K562 (cell line): Measurements from ENCODE around the gene SSBP2. TPM values are rescaled to one million over a fixed set of nuclear protein-coding genes. Genes with fewer than 3 reads are reported as not detected.

ENCODE experiments used
- BRD4 ChIP-seq: fragments of 200-600 bp; sonication (generic); IDR thresholded peaks from 2 replicates; pipeline ENCODE4 v1.6.1; 2017; ENCODE audit warnings: inconsistent platforms
- JUND ChIP-seq, 2 experiments: IDR thresholded peaks; 2 replicates in 1 of 2; 3 replicates in 1 of 2; pipeline ENCODE4 v1.6.1; 2011; ENCODE audit warnings: borderline replicate concordance in 2 of 2, low read depth in 2 of 2, low read length in 2 of 2, improper control_type of control experiment in 1 of 2, missing biosample characterization in 1 of 2, missing genetic modification characterization in 1 of 2, missing genetic modification reagents in 1 of 2
- KDM2B ChIP-seq: fragments of 250-450 bp; sonication (Bioruptor Pico); IDR thresholded peaks from 2 replicates; pipeline ENCODE4 v1.8.0; 2021; ENCODE audit warnings: mild to moderate bottlenecking, moderate library complexity
- MAFG ChIP-seq: fragments of 450-650 bp; conservative IDR thresholded peaks from 2 replicates; pipeline ENCODE4 v1.6.1; 2016; ENCODE audit warnings: missing genetic modification characterization, missing compliant biosample characterization
- NFXL1 ChIP-seq: fragments of 450-650 bp; formaldehyde crosslinking; IDR thresholded peaks from 2 replicates; pipeline ENCODE4 v1.4.0; 2021; ENCODE audit warnings: mild to moderate bottlenecking
- NKRF ChIP-seq: fragments of 450-650 bp; IDR thresholded peaks from 2 replicates; pipeline ENCODE4 v1.6.1; 2016; ENCODE audit warnings: borderline replicate concordance
- NR2C1 ChIP-seq, 2 experiments: fragments of 450-650 bp; IDR thresholded peaks; 2 replicates each; pipeline ENCODE4 v1.6.1; 2017; ENCODE audit warnings: mild to moderate bottlenecking in 2 of 2, antibody characterized with exemption in 1 of 2, inconsistent platforms in 1 of 2, missing compliant biosample characterization in 1 of 2, missing genetic modification characterization in 1 of 2
- RBBP5 ChIP-seq: fragments of 200-600 bp; sonication (generic); IDR thresholded peaks from 2 replicates; pipeline ENCODE4 v1.6.1; 2012; ENCODE audit warnings: borderline replicate concordance, mild to moderate bottlenecking, low read length, control low read depth, inconsistent platforms; ENCODE audit not compliant: insufficient read depth, poor library complexity, severe bottlenecking
- TGIF2 ChIP-seq: sonication (generic); formaldehyde crosslinking; IDR thresholded peaks from 2 replicates; pipeline ENCODE4 v1.8.1; 2022; ENCODE audit warnings: mild to moderate bottlenecking, missing genetic modification reagents, moderate library complexity
- ZBTB1 ChIP-seq: sonication (generic); formaldehyde crosslinking; IDR thresholded peaks from 2 replicates; pipeline ENCODE4 v1.8.1; 2023; ENCODE audit warnings: missing genetic modification reagents, low read depth, mild to moderate bottlenecking, borderline replicate concordance
- ZNF407 ChIP-seq: fragments of 450-650 bp; IDR thresholded peaks from 2 replicates; pipeline ENCODE4 v1.6.1; 2016; ENCODE audit warnings: low read depth
- ZNF436 ChIP-seq: fragments of 250-450, 450-650 bp; sonication (Bioruptor Pico); formaldehyde crosslinking; IDR thresholded peaks from 2 replicates; pipeline ENCODE4 v1.7.0; 2020; ENCODE audit warnings: mild to moderate bottlenecking
- ZNF699 ChIP-seq: fragments of 250-450 bp; sonication (Bioruptor Pico); IDR thresholded peaks from 2 replicates; pipeline ENCODE4 v1.8.0; 2021; ENCODE audit warnings: mild to moderate bottlenecking, moderate library complexity; ENCODE audit not compliant: insufficient replicate concordance
- polyA plus RNA-seq, 8 experiments: library from polyadenylated mRNA; depleted of rRNA in 4 of 8; stranded (reverse) in 5 of 8; unstranded in 3 of 8; fragments of >200 nt; fragmentation: Nextera tagmentation in 2 of 8; fragmentation: Illumina TruSeq in 1 of 8; extraction: Ambion mirVana in 2 of 8; extraction: Trizol in 1 of 8; gene quantifications; 2 replicates each; pipeline versions ENCODE4 v1.2.1 to v1.2.3, GENCODE V29; 2011 to 2014; ENCODE audit warnings: inconsistent platforms in 1 of 8, missing spikeins in 1 of 8
- total RNA-seq, 7 experiments: library from RNA; depleted of rRNA in 6 of 7; stranded (reverse); fragments of >200 nt in 6 of 7; fragmentation: Illumina TruSeq in 2 of 7; extraction: Trizol in 2 of 7; gene quantifications; 2 replicates each; pipeline versions ENCODE4 v1.2.1 to v1.2.3, GENCODE V29; 2011 to 2021; ENCODE audit warnings: low replicate concordance in 1 of 7
- TF ChIP-seq, protein P1 (sequence below): sonication (generic); formaldehyde crosslinking; IDR thresholded peaks from 2 replicates; pipeline ENCODE4 v1.5.0; 2020; ENCODE audit warnings: missing genetic modification reagents

The SSBP2 gene
- total and polyA plus RNA-seq, 9 of the 15 experiments (the other 6 are each of a cell fraction or from before 2014, with no cell fraction given): 22.3 to 133 (median 42.1) TPM

GRCh38 chr5:81779125-81779915, 28.4 kb upstream of the SSBP2 start (continued):
- no peak for TF ChIP-seq NKRF
- peak; percentile 66 for TF ChIP-seq RBBP5
- no peak for TF ChIP-seq BRD4
- TF ChIP-seq NFXL1 (CRISPR knock-in tag): no peak
- TF ChIP-seq, protein P1, sequence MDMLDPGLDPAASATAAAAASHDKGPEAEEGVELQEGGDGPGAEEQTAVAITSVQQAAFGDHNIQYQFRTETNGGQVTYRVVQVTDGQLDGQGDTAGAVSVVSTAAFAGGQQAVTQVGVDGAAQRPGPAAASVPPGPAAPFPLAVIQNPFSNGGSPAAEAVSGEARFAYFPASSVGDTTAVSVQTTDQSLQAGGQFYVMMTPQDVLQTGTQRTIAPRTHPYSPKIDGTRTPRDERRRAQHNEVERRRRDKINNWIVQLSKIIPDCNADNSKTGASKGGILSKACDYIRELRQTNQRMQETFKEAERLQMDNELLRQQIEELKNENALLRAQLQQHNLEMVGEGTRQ (CRISPR knock-in tag): no peak
- TF ChIP-seq JUND (IDR thresholded peaks at IDR 0.05; ENCODE audit: borderline replicate concordance, low read depth, low read length): no peak
- TF ChIP-seq JUND (tag; IDR thresholded peaks at IDR 0.05; ENCODE audit: borderline replicate concordance, low read depth, low read length): no peak
- no peak for TF ChIP-seq MAFG (tag)
- TF ChIP-seq TGIF2 (CRISPR knock-in tag): no peak
- no peak for TF ChIP-seq ZNF699
- no peak for TF ChIP-seq ZNF407
- TF ChIP-seq ZBTB1 (CRISPR knock-in tag): no peak
- TF ChIP-seq KDM2B (CRISPR knock-in tag): no peak
- TF ChIP-seq NR2C1 (IDR thresholded peaks at IDR 0.05): no peak
- 0 out of 2 replicates have a peak, but pooled peaks have one; percentile 26 for TF ChIP-seq NR2C1 (tag; IDR thresholded peaks at IDR 0.05)
- no peak for TF ChIP-seq ZNF436 (CRISPR knock-in tag)
